ENCODE data around the gene CSF3R.
"Not testable (repeated sequence)": the region's sequence is repeated elsewhere in the genome, so short reads cannot be mapped to it uniquely, and the experiment has no call there.

Gene CSF3R

DNA sequence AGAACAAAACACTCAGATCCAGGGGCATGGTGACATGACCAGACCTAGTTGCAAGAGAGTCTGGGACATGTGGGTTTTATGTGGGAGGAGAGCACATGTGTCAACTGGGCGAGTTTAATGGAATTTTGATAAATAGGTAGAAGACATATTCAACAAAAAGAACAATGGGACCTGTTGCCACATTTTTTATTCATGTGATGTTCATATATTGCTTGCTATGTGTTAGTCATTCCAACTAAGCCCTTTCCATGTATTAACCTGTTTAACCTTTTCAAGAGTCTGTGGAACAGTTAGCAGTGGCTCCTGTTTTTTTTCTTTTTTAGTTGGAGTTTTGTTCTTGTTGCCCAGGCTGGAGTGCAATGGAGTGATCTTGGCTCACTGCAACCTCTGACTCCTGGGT, 30.1 kb upstream of the CSF3R start:
- DNase-seq: no peak

DNA sequence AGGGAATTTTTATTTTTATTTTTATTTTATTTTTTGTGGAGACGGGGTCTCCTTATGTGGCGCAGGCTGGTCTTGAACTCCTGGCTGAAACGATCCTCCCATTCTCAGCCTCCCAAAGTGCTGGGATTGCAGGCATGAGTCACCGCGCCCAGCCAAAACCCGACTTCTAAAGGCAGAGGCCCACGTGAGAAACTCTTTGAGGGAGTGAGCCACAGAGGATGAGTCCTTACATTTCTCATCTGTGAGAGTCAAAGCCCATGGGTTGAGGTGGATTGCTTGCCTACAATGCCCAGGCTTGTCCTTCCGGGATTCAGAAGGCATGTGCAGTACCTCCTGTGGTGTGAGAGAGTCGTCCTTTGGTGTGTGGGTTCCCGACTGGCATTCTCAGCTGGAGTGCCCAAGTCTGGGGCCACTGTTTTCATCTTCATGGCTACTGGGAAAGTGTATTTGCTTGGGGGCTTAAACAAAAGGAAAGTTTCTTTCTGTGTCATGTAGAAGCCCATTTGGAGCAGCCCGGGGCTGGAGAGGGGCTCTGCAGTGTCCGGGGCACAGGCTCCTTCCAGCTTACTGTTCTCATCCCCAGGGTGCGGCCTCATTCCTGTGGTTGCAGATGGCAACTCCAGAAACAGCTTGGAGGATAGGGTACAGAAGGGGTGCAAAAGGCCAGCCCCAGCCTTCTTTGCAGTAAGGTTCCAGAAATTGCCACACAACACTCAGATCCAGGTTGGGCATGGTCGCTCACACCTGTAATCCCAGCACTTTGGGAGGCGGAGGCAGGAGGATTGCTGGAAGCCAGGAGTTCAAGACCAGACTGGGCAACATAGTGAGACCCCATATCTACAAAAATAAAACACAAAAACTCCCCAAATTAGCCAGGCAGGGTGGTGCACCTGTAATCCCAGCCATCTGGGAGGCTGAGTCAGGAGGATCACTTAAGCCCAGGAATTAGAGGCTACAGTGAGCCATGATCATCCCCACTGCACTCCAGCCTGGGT, 29.4 kb upstream of the CSF3R start:
- DNase-seq: no peak

DNA sequence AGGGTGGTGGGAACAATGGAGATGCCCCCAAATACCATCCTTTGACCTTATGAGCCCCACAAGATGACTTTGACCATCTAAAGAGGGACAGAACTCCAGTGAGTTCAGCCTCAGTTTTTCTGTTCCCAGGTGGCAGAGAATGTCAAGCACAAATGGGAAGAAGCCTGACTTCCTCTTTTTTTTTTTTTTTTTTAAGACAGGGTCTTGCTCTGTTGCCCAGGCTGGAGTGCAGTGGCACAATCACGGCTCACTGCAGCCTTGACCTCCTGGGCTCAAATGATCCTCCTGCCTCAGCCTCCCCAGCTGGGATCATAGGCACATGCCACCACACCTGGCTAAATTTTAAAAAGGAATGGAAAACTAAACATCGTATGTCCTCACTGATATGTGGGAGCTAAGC, 28.5 kb upstream of the CSF3R start:
- not testable (repeated sequence) for DNase-seq

DNA sequence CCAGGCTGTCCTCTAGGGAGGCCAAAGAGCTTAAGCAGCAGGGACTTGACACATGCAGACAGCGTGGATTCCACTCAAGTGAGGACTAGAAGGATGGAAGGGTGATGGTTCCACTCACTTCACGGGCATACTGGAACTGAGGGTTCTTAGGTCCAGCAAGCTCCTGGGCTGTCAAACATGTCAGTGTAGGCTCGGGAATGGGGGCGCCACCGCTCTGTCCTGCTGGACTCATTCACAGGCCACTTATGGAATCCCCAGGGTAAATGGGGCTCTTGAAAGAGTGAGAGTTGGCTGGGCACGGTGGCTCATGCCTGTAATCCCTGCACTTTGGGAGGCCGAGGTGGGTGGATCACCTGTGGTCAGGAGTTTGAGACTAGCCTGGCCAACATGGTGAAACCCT, 27.7 kb upstream of the CSF3R start:
- no peak for DNase-seq

DNA sequence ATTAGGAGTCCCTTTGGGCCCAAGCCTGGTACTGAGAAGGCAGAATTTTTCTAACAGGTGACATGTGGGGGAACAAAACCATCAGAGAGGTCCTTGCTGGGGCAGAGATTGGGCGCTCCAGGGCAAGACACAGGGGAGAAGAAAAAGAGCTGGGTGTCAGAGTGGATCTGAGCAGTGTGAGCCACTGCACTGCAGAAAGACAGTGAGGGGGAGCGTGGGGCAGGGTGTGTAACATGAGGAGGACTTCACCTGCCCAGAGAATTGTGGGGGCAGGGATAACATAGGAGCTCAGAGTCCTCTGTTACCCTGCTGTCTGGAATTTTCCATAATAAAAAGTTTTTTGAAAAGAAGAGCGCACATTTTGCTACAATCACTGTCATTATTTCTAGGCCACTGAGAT, 25.5 kb upstream of the CSF3R start:
- no peak for DNase-seq

DNA sequence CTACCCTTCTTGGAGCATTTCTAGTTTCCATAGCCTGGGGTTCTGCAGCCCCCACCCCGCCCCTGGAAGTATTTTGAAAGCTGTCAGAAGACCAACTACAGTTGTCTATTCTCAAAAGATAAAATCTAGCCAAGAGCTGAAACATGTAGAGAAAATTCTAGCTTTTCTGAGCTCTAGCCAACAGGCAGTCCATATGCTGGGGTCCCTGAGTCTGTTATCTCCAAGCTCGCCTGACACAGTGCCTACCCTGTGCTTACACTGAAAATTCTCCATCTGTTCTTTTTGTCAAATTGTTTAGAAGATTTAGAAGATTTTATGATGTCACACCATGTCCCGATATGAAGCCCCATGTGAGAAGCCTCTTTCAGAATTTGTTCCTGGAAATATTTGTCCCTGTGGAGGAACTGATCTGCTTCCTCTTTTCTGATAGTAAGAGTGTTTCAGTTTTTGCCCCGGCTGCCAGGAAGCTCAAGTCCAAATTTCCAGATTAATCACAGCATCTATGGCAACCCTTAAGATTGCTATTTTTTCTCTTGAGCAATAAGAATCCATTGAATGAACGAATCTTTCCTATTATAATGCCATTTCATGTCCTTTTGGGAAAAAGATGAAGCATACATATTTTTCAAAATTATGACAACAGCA, 23.7 kb upstream of the CSF3R start:
- no peak for DNase-seq

DNA sequence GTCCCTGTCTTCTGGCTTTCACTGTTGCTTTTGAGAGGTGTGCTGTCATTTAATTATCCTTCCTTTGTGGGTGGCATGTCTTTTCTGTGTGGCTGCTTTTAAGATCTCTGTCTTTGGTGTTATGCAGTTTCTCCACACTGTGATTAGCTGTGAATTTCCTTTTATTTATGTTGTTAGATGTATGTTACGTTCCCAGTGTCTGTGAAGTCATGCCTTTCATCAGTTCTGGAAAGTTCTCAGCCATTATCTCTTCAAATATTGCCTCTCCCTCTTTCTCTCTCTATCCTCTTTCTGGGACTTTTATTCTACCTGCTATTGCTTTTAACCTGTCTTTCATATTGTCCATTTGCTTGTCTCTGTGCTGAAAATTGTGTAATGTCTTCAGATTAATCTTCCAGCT, 21.0 kb upstream of the CSF3R start:
- DNase-seq: no peak

DNA sequence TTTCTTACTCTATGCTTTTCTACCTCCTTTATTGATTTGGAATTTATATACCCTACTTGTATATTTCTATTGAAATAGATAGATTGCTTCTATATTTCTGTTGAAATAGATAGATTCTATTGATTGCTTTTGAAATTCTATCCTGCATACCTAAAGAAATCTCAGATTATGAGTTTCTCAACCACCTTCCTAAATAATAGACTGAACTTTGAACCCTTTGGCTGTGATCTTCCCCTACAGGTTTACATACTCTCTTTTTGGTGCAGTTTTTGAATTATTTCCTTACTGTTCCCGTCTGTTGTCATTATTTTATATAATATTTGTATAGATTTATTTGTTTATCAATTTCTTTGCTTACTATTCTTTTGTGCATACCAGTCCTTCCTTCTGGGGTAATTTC, 20.4 kb upstream of the CSF3R start:
- DNase-seq: no peak

DNA sequence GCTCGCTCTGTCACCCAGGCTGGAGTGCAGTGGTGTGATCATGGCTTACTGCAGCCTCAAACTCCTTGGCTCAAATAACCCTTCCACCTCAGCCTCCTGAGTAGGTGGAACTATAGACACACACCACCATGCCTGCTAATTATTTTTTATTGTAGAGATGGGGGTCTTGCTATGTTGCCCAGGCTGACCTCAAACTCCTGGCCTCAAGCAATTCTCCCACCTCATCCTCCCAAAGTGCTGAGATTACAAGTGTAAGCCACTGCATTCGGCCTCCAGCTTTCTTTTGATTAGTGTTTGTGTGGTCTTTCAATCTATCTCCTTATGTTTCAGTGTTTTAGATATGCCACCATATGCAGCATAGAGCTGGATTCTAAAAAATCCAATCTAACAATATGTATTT, 19.9 kb upstream of the CSF3R start:
- no peak for DNase-seq

DNA sequence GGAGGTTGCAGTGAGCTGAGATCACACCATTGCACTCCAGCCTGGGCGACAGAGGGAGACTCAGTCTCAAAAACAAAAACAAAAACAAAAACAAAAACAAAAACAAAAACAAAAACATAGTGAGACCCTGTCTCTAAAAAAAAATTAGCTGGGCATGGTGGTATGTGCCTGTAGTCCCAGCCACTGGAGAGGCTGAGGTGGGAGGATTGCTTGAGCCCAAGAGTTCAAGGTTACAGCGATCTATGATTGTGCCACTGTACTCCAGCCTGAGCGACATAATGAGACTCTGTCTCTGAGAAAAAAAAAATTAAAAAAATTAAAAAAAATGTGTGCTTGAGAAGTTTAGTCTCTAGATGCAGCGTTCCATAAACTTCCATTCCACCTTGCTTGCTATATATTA, 19.2 kb upstream of the CSF3R start:
- DNase-seq: not testable (repeated sequence)

DNA sequence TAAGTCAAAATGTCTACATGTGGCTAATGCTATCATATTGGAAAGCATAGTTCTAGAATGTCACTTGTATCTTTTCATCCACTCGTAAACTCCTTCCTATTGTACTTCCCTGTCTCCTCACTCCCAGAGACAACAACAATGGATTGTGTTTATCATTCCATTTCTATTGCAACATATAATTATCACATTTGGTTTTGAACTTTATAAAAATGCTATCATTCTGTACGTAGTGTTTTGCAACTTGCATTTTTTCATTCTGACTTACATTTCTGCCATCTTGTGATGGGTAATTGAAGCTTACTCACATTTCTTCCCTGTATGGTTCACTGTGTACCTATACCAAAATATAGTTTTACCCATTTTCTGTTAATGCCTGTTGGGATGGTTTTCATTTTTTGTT, 14.5 kb upstream of the CSF3R start:
- no peak for DNase-seq

DNA sequence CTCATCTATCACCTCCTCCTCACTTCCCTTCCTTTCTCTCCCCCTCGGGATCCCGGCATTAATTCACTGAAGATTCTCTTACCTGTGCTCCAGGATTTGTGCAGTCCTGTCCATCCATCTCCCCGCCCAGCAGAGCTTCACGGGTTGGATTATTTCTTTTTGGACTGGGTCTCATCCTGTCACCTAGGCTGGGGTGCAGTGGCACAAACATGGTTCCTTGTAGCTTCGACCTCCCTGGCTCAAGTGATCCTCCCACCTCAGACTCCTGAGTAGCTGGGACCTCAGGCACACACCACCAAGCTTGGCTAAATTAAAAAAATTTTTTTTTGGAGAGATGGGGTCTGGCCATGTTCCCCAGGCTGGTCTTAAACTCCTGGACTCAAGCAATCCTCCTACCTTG, 12.3 kb upstream of the CSF3R start:
- no peak for DNase-seq

DNA sequence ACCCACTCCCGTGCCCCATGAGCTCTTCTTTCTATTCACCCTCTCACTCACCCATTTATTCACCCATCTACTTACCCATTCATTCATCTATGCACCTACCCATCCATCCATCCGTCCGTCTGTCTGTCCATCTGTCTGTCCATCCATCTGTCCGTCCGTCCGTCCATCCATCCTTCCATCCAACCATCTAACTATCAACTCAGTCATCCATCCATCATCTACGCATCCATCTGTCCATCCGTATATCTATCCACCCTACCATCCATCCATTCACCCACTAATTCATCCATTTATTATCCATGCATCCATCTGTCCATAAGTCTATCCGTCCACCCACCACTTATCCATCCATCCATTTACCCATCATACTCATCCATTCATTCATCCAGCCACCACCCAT, 10.8 kb upstream of the CSF3R start:
- no peak for DNase-seq

DNA sequence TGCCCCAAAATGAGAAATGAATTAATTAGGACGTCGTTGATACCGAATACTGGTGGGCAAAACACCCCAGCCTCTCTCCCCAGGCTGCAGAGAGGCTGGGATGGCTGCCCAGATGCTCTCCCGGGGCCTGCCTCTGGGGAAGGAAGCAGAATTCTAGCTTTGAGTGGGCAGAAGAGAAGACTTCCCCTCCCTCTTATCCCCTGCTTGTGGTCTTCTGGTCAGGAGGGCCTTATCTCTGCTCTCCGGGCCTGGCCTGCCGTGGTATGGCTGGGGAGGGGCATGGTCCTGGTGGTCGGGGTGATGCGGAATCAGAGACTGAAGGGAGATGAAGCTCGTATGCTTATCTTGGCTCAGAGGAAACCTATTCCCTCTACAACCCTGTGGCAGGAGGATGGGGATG, 9.8 kb upstream of the CSF3R start:
- no peak for DNase-seq

DNA sequence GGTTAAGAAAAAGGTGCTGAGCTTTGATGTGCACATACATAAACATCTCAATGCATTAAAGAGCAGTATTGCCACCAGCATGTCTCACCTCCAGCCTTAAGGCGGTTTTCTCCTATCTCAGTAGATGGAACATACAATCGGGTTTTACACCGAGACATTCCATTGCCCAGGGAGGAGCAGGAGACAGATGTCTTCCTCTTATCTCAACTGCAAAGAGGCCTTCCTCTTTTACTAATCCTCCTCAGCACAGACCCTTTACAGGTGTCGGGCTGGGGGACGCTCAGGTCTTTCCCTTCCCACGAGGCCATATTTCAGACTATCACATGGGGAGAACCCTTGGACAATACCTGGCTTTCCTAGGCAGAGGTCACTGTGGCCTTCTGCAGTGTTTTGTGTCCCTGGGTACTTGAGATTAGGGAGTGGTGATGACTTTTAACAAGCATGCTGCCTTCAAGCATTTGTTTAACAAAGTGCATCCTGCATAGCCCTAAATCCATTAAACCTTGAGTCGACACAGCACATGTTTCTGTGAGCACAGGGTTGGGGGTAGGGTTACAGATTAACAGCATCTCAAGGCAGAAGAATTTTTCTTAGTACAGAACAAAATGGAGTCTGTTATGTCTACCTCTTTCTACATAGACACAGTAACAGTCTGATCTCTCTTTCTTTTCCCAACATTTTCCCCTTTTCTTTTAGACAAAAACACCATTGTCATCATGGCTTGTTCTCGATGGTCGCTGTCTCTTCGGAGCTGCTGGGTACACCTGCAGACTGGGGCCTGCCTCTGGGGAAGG, 6.7 kb upstream of the CSF3R start:
- DNase-seq: not testable (repeated sequence)

DNA sequence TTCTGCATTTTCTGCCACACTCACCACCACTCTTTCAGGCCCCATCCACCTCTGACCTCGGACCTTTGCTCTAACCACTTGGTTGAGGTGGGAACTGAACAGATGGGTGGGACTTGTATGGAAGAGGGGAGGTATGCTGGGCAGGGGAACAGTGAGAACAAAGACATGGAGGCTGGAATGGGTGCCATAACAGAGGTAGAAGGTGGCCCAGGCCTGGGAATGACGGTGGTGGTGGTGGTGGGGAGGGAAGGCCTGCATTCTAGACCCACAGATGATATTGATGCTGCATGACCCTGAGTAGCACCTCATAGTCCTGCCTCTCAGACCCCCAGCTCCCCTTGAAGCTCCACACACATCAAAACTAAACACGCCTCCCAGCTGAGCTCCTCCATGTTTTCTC, 5.2 kb upstream of the CSF3R start:
- no peak for DNase-seq

DNA sequence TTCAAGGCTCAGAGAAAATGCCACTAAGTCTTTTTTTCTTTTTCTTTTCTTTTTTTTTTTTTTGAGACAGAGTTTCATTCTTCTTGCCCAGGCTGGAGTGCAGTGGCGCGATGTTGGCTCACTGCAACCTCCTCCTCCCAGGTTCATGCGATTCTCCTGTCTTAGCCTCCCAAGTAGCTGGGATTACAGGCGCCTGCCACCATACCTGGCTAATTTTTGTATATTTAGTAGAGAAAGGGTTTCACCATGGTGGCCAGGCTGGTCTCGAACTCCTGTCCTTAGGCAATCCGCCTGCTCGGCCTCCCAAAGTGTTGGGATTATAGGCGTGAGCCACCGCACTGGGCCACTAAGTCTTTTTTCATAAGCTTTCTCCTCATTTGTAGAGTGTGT, 4.6 kb upstream of the CSF3R start:
- DNase-seq: not testable (repeated sequence)

DNA sequence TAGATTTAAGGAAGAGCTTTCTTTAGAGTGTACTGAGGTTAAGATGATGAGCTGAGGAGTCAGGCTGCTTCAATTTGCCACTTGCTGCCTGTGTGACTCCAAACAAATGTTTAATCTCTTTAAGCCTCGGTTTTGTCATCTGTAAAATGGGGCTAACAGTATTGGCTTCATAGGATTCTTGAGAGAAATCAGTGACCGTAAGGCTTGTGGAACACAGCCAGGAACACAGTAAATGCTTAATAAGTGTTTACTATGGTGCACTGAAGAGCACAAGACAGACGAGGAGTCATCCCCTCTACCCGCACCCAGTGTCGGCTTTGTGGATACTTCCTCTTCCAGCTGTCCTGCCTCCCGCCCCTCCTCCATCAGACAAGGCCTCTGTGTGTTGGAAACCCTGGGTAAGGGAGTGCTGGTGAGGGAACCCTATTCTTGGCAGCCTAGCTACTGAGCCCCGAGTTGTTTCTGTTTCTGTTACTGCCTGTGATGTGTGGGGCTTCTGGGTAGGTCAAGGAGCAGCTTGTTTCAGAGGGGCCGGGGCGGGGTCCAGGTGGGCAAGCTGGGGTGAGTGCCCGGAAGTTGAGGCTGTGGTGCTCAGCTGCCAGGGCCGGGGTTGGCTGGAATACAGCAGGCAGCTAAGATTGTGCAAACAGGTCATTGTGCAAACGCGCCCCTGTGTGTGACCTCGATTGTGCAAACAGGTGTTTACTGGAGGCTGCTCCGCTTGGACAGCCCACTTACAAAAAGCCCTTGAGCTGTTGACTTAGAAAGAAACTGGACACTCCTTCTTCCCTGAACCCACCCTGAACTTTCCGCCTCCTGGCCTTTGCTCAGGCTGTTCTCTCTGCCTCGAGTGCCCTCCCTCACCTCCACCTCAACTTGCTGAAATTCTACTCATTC, 4.0 kb upstream of the CSF3R start:
- DNase-seq: peak; percentile 43 to 94

DNA sequence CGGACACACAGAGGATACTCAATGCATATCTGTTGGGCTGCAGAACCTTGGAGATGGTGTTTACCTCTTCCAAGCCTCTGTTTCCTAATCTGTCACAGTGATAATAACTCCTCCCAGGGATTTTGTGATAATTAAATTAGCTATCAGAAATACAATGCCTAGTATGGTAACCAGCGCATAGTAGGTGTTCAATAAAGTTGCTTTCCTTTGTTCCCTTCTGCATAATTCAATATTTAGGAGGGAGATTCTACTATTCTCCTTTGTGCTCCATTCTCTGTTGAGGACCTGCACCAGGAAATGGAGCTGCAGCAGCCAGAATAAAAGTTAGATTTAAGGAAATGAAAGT, 3.4 kb upstream of the CSF3R start:
- no peak for DNase-seq

DNA sequence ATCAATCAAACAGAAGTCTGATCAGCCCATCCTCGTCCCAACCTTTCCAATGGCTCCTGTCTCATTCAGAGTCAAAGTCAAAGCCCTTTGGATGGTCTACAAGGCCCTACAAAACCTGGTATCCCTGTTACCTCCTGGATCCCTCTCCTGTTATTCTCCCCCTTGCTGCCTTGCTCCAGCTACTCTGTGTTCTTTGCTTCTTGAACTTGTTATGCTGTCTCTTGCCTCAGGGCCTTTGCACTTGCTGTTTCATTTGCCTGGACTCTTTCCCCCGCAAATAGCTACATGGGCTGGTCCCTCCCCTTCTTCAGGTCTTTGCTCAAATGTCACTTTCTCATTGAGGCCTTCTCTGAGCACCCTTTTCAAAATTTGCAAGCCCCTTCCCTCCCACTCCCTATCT, 1.4 kb upstream of the CSF3R start:
- no peak for DNase-seq

DNA sequence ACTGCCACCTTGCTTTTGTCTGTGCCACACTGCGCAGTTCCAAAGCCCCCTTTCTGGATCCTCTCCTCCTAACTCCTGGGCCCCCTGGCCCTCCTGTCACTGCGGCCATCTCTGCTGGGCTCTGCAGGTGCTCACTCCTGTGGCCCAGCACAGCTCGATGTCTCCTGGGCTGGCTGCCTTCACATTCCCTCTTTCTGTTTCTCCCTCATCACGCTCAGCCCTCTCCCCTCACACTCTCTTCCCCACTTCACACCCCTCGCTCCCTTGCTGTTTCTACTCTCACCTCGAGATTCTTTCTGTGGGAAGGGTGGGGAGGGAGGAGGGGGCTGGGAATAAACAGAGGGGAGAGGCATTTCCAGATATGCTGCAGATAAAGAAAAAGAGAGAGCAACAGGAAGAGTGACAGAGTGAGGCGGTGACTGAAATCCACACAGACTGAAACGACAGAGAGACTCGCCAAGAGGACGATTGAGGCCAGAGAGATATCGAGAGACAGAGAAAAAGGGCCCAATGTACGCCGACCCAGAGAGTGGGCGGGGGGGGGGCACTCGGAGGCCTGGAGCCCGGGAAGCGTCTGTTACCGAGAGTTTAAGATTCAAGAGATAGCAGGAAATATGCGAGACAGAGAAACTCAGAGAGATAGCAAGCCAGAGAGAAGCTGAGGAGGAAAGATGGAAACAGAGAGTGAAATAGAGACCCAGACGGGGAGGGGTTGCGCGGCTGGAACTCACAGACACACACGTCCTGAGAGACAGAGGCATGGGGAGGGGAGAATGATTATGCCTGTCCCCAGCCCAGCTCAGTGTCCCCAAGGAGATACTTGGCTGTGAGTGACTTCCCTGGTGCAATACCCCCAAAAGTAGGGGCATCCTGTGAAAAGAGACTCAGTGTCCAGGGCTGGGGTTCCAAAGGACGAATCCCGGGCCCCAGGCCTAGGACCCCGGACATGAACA, 666 bp downstream of the CSF3R start:
- DNase-seq: no peak

Measured in bone marrow (tissue), 2 donors.